ENCODE measurements around the gene GGA1. TPM values are rescaled to one million over a fixed set of nuclear protein-coding genes. Genes with fewer than 3 reads are reported as not detected.
A peak's percentile ranks its signal among the peaks of the same experiment; 100 is the strongest.

GGA1 gene, protein sequence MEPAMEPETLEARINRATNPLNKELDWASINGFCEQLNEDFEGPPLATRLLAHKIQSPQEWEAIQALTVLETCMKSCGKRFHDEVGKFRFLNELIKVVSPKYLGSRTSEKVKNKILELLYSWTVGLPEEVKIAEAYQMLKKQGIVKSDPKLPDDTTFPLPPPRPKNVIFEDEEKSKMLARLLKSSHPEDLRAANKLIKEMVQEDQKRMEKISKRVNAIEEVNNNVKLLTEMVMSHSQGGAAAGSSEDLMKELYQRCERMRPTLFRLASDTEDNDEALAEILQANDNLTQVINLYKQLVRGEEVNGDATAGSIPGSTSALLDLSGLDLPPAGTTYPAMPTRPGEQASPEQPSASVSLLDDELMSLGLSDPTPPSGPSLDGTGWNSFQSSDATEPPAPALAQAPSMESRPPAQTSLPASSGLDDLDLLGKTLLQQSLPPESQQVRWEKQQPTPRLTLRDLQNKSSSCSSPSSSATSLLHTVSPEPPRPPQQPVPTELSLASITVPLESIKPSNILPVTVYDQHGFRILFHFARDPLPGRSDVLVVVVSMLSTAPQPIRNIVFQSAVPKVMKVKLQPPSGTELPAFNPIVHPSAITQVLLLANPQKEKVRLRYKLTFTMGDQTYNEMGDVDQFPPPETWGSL
- 10 to 100 TPM; 56.3 to 61.9 TPM for total RNA-seq

DNA sequence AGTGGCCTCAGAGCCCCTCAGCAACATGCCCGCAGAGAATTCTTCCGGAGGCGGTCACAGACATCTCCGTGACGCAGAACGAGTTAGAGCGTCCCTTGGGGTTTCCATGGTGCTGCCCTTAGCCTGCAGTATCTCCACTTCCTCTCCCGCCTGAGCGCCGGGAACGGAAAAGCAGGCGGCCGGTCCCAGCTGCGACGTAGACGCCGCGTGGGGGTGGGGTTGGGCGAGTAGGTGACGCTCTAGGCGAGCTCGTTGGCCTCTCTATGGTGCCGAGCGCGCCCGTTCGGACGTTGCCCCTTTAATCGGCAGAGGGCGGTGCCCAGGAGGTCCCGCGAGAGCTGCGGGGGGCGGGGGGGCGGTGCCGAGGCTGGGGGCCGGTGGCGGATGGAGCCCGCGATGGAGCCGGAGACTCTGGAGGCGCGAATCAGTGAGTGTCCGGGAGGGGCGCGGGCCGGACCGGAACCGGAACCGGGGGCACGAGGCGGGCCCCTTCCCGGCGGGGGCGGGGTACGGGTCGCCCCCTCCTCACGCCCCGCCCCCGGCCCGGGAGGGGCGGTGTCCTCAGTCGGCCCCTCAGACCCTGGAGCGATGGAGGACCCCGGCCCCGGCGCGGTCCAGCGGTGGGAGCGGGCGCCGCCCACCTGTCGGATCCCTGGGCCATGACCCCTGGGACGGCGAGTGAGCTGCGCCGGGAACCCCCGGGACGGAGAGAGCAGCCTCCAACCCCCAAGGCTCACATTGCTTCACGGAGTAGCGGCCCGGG, at the start of gene GGA1:
TSS of gene GGA1 (plus strand) at position 358 of the 763 bp plus-strand sequence. CDS start at position 385, 27 bp downstream.
- peak; percentile 98 for DNase-seq
- peak within 1 kb of the TSS; percentile 94 for H3K27ac Mint-ChIP-seq
- H3K4me1 Mint-ChIP-seq, result peaks cover 40% of the 10 kb centered on the region
- H3K36me3 Mint-ChIP-seq, result peaks cover 7% of the 10 kb centered on the region
- no peaks in the 10 kb centered on the region for H3K9me3 Mint-ChIP-seq
- peak within 1 kb of the TSS; percentile 93 for H3K4me3 Mint-ChIP-seq
- no peaks in the 10 kb centered on the region for H3K27me3 Mint-ChIP-seq

DNA sequence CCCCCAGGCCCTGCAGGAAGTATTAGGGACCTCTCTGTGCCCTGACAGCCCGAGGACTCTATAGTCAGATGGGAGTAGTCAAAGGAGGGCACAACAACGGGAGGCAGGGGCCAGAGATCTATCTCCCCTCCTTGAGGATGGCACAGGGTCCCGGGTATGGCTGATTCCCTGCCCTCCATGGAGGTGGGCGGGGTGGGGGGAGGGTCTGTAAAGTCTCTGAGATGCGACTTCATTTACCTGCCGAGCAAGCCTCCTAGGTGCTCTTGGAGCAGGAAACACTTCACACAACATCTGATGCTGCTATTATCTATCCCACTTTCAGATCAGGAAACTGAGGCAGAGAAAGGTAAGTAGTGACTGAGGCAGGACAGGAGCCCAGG, 49.1 kb upstream of the GGA1 start:
- no peaks in the 10 kb centered on the region for H3K9me3 Mint-ChIP-seq
- H3K36me3 Mint-ChIP-seq, result no peaks in the 10 kb centered on the region
- DNase-seq, result no peak
- no peak overlapping the region for H3K27ac Mint-ChIP-seq
- H3K4me1 Mint-ChIP-seq, result peaks cover 10% of the 10 kb centered on the region
- H3K27me3 Mint-ChIP-seq, result peaks cover 73% of the 10 kb centered on the region
- no peak overlapping the region for H3K4me3 Mint-ChIP-seq

DNA sequence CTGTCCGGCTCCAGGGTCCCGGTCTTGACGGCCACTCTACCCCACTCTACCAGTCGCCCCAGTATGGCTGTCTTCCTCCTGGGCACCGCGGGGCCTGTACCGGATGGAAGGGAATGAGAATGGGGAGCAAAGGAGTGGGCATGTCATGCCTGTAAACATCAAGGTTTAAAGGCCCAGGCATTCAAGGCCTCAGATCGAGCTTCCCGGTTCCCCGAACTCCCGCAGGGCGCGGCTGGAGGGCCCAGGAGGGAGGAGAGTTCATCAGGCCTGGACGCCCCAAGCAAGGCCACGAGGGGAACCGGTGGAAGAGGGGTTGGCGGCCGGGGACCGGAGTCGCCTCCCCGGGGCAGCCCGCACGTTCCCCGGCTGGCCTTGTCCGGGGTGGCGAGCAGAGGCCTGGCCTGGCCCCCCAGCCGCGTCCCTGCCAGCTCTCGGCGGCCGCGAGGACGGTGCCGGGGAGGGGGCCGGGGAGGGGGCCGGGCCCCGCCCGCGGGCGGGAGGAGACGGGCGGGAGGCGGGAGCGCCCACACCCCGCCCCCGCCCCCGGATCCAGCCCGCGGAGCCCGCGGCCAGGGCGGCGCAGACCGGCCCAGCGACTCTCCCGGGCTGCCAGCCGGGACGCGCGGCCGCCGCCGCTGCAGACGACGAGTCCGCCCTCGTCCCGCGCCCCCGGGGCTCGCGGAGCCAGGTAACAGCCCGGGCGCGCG, 48.6 kb upstream of the GGA1 start, which contains the start of gene CDC42EP1:
TSS of gene CDC42EP1 (plus strand) at position 580 of the 707 bp plus-strand sequence. CDS start 5,870 bp downstream, outside the sequence.
- Mint-ChIP-seq H3K36me3 (no peaks in the 10 kb centered on the region), H3K27ac (no peak within 1 kb of the TSS), H3K4me3 (peak within 1 kb of the TSS; percentile 57), H3K4me1 (peaks cover 10% of the 10 kb centered on the region), H3K9me3 (no peaks in the 10 kb centered on the region), H3K27me3 (peaks cover 79% of the 10 kb centered on the region)
- peak; percentile 17 for DNase-seq

DNA sequence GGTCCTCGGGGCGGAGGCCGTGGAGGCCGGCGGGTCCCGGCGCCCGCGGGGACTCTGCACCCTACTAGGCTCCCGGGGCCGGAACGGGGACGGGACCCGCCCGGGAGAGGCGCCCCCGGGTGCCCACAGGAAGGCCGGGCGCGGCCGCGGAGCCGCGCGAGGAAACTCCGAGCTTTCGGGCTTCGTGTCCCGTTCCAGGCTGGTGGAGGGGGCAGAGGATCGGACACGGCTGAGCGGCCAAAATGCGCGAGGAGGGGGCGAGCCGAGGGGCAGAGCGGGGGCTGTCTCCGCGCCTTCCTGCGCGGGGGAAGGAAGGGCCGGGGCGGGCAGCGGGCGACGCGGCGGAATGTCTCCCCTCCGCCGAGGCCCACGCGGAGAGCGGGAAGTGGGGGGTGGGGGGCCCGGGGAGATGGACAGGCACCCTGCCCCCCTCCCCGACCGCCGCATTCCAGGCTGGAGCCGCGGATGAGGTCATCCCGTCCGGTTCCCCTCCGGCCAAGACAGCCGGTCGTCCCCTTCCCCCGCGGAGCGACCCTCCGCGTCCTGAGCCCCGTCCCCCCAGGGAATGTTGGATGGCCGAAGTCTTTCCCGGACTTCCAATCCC, 47.9 kb upstream of the GGA1 start:
- H3K4me3 Mint-ChIP-seq, result peak overlapping the region; percentile 57
- DNase-seq, result no peak
- peaks cover 10% of the 10 kb centered on the region for H3K4me1 Mint-ChIP-seq
- H3K27me3 Mint-ChIP-seq, result peaks cover 82% of the 10 kb centered on the region
- H3K27ac Mint-ChIP-seq, result no peak overlapping the region
- H3K9me3 Mint-ChIP-seq, result no peaks in the 10 kb centered on the region
- no peaks in the 10 kb centered on the region for H3K36me3 Mint-ChIP-seq

DNA sequence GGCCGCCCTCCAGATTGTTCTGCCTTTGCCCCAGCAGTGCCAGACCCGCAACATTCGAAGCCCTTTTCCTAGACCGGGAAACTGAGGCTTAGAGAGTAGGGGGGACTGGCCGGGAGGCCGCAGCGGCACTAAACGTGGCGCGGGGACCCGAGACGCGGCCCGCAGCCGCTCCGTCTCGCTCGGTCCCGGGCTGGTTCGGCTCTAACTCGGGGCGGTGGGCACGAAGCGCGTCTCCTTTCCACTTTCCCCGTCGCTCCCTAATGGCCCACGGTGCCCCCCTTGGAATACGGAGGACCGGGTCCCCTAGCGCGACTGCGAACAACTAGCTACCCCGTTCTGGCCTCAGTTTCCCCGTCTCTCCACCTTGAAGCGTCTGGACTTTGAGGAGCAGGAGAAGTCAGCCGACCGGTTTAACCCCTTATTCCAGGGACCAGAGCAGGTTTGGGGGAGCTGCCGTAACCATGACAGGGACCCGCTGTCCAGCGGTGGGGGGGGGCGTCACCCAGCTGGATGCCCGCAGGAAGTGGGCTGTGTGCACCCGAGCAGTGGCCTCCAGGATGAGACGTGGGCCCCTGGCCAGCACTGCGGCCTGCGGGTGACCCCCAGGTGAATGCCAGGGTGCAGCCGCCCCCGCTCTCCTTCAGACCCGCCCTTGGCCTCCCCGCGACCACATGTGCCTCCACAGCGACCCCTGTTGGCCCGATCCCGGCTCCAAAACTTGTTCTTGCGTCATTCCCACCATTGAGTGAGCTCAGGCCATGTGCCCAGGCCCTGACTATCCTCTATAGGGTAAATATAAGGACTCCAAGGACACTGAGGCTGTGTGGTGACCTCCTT, 47.2 kb upstream of the GGA1 start:
- H3K27ac Mint-ChIP-seq, result peak overlapping the region; percentile 29
- peaks cover 77% of the 10 kb centered on the region for H3K27me3 Mint-ChIP-seq
- H3K9me3 Mint-ChIP-seq, result no peaks in the 10 kb centered on the region
- DNase-seq, result peak; percentile 85
- H3K36me3 Mint-ChIP-seq, result no peaks in the 10 kb centered on the region
- H3K4me1 Mint-ChIP-seq, result peaks cover 14% of the 10 kb centered on the region
- H3K4me3 Mint-ChIP-seq, result peak overlapping the region; percentile 59

DNA sequence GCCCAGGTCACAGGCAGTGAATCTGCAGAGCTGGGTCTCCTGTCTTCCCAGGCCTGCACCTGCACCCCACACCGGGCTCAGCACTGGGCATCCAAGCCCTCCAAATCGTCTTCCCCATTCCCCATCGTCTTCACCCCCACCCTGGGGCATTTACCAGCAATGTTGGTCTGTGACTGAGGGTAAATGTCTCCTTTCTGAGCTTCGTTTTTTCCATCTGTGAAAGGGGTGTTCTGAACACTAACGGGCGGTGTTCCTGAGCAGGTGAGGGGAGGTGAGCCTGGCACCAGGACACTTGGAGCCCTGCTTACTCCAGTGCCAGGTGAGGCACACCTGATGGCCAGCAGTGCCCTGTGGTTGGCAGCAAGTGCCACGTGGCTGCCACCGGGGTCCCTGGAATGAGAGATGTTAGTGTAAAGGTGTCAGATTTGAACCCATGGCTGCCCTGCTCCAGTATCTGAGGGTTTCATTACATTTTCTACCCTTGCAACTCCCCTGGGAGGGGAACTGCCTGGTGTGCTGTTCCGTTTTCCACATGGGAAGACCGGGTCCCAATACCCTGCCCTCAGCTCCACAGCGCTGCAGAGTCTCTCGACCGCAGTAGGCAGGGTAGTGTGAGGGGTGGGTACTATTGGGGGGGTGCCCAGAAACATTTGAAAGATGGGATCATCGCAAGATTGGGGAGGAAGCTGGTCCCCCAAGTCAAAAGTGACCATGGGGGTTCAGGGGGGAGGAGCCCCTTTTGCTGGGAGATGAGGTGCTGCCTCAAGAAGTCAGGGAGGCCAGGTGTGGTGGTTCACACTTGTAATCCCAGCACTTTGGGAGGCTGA, 46.4 kb upstream of the GGA1 start:
- Mint-ChIP-seq H3K27me3 (peaks cover 71% of the 10 kb centered on the region), H3K27ac (peak overlapping the region; percentile 29), H3K4me3 (peak overlapping the region; percentile 59), H3K9me3 (no peaks in the 10 kb centered on the region), H3K4me1 (peaks cover 22% of the 10 kb centered on the region), H3K36me3 (no peaks in the 10 kb centered on the region)
- no peak for DNase-seq

DNA sequence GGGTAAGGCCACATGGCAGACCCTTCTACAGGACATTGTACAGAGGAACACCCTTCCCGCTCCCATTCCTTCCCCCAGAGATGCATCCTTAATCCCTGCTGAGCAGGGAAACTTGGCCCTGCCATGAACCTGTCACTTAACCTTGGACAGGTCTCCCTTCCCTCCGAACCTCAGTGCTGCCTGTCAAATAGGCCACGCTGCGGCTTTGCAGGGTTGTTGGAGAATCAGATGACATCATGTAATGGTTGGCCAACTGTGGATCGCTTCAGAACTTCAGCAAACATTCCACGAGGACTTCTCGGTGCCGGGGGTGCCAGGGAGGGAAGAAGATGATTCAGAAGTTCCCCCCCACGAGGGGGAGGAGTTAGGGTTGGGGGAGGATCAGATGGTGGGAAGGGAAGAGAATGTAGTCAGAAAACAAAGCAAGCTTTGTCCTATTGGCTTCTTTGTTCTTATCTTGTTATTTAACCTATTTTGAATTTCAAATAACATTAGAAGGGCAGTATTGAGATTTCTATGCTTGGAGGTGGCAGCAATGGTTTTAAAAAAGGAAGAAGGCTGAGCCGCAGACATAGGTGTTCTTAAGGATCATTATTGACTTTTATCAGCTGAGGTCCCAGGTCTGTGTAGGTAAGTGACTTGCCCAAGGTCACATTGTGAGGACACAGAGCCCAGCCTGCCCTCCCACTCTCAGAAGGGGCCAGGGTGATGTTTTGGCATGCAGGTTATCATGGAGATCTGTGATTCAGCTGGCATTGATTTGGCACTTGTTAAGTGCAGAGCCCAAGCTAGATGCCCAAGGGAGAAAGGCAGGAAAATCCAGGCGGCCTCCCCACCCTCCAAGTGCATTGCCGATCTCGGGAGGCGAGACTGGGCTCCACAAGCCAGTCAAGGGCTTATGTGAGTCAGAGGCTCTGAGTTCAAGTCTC, 45.2 kb upstream of the GGA1 start:
- DNase-seq, result no peak
- no peak overlapping the region for H3K27ac Mint-ChIP-seq
- H3K36me3 Mint-ChIP-seq, result no peaks in the 10 kb centered on the region
- H3K9me3 Mint-ChIP-seq, result no peaks in the 10 kb centered on the region
- peaks cover 25% of the 10 kb centered on the region for H3K4me1 Mint-ChIP-seq
- peaks cover 61% of the 10 kb centered on the region for H3K27me3 Mint-ChIP-seq
- H3K4me3 Mint-ChIP-seq, result no peak overlapping the region

DNA sequence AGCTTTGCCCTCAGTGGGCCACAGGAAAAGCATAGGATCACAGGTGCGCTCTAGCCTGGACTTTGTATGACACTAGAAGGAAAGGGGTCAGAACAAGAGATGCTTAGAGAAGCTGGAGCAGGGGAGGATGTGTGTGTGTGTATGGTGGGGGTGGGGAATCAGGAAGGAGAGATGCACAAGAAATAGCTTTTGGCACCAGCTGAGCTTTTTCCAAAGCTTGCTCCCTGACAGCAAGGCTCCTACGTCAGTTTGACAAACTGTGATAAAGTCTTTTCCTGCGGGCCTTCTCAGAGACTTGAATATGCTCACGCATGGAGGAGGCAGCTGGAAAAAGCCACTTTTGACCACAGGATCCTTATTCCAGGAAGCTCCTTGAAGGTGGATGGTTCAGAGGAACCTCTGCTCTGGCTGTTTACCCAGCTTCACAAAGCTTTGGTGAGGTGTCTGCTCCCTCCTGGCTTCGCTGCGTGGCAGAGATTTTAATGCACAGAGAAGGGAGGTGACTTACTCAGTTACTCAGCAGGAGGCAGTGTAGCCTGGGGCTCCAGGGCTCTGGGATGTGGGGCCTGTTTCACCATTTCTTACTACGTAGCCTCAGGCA, 44.4 kb upstream of the GGA1 start:
- DNase-seq, result no peak
- Mint-ChIP-seq H3K27me3 (peaks cover 54% of the 10 kb centered on the region), H3K4me3 (no peak overlapping the region), H3K27ac (no peak overlapping the region), H3K4me1 (peaks cover 25% of the 10 kb centered on the region), H3K9me3 (no peaks in the 10 kb centered on the region), H3K36me3 (no peaks in the 10 kb centered on the region)

DNA sequence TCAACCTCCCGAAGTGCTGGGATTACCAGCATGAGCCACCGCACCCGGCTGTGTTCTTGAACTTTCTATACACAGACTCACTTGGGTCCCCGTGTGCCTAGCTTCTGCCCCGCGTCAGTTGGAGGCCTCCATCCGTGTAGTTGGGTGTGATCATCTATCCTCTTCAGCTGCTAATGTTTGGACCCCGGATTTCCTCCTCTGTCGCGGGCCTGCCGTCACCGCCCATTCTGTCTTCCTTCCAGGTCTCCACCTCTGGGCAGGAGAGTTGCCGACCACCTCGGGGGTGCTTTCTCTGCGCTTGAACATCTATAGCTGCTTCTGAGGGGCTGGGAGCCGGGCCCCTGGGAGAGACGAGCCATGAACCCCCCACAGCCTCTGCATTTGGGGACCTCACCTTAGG, 42.8 kb upstream of the GGA1 start:
- no peak overlapping the region for H3K27ac Mint-ChIP-seq
- H3K9me3 Mint-ChIP-seq, result no peaks in the 10 kb centered on the region
- peaks cover 45% of the 10 kb centered on the region for H3K27me3 Mint-ChIP-seq
- no peak for DNase-seq
- peaks cover 25% of the 10 kb centered on the region for H3K4me1 Mint-ChIP-seq
- H3K4me3 Mint-ChIP-seq, result no peak overlapping the region
- H3K36me3 Mint-ChIP-seq, result no peaks in the 10 kb centered on the region

DNA sequence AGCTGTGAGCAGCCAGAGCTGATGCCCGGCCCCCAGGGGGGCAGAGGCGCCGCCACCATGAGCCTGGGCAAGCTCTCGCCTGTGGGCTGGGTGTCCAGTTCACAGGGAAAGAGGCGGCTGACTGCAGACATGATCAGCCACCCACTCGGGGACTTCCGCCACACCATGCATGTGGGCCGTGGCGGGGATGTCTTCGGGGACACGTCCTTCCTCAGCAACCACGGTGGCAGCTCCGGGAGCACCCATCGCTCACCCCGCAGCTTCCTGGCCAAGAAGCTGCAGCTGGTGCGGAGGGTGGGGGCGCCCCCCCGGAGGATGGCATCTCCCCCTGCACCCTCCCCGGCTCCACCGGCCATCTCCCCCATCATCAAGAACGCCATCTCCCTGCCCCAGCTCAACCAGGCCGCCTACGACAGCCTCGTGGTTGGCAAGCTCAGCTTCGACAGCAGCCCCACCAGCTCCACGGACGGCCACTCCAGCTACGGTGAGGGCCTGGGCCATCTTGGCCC, 42.3 kb upstream of the GGA1 start:
- Mint-ChIP-seq H3K4me3 (peak overlapping the region; percentile 47), H3K9me3 (no peaks in the 10 kb centered on the region), H3K4me1 (peaks cover 25% of the 10 kb centered on the region), H3K36me3 (no peaks in the 10 kb centered on the region), H3K27ac (peak overlapping the region; percentile 36), H3K27me3 (peaks cover 40% of the 10 kb centered on the region)
- peak; percentile 42 for DNase-seq

DNA sequence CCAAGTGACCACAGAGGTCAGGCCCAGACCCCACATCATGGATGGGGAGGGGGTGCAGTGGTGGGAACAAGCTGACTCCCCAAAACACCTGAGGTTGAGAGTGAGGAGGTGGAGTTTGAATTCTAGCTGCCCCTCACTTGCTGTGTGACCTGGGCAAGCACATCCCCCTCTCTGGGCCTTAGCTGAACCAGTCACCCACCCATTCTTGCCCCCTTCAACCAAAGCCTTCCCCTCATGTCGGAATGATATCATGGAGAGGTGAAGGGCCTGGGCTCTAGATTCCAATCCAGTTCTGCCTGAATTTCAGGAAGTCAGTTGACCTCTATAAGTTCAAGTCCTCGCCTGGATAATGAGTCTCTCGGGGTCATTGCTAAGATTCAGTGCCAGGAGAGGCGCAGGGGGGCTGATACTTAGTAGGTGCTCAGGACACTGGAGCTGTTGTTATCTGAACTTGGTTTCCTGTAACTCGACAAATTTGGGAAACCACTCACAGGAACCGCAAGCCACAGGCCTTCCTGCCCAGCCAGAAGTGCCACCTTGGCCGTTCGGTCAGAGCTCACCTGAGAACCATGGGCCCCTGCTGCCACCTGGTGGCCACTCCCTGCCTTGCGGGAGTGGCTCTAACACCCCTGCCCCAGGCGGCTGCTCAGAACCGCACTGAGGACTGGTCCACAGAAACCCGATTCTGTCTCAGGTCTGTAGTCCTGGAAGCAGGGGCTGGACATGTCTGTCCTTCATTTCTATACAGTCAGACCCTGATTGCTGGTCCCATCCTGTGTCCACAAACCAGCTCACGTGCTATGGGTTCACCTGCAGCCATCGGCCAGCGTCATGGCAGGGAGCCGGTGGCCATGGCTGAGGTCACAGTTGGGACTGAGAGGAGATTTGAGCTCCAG, 41.5 kb upstream of the GGA1 start:
- Mint-ChIP-seq H3K27ac (peak overlapping the region; percentile 36), H3K4me1 (peaks cover 20% of the 10 kb centered on the region), H3K4me3 (no peak overlapping the region), H3K9me3 (no peaks in the 10 kb centered on the region), H3K27me3 (peaks cover 32% of the 10 kb centered on the region), H3K36me3 (no peaks in the 10 kb centered on the region)
- peak; percentile 90 for DNase-seq
